T-helper 2 cell treated with Interferon-gamma antibody and Interleukin-4, amounts not matched to agents 5 μg/mL and 100 μg/mL, for 36 hours (primary cell): ENCODE data around the gene AURKAIP1.
A peak's percentile ranks its signal among the peaks of the same experiment; 100 is the strongest.
"Not testable (repeated sequence)": the region's sequence is repeated elsewhere in the genome, so short reads cannot be mapped to it uniquely, and the experiment has no call there.

Experiments
- DNase-seq: peaks from one replicate; pipeline ENCODE4 v3.0.0; 2021; ENCODE audit warnings: low spot score
- H3K27ac Mint-ChIP-seq: one replicate; pipeline ENCODE4 v1.8.0; 2021; ENCODE audit warnings: mild to moderate bottlenecking, mixed read lengths
- H3K27me3 Mint-ChIP-seq: one replicate; pipeline ENCODE4 v1.8.0; 2021; ENCODE audit warnings: low read depth, mixed read lengths
- H3K36me3 Mint-ChIP-seq: one replicate; pipeline ENCODE4 v1.8.0; 2021; ENCODE audit warnings: low read depth, mixed read lengths
- H3K4me1 Mint-ChIP-seq: one replicate; pipeline ENCODE4 v1.8.0; 2021; ENCODE audit warnings: low read depth, mixed read lengths
- H3K4me3 Mint-ChIP-seq: one replicate; pipeline ENCODE4 v1.8.0; 2022; ENCODE audit warnings: mild to moderate bottlenecking, moderate library complexity, mixed read lengths
- H3K9me3 Mint-ChIP-seq: one replicate; pipeline ENCODE4 v1.8.0; 2021; ENCODE audit warnings: mixed read lengths

Gene AURKAIP1

DNA sequence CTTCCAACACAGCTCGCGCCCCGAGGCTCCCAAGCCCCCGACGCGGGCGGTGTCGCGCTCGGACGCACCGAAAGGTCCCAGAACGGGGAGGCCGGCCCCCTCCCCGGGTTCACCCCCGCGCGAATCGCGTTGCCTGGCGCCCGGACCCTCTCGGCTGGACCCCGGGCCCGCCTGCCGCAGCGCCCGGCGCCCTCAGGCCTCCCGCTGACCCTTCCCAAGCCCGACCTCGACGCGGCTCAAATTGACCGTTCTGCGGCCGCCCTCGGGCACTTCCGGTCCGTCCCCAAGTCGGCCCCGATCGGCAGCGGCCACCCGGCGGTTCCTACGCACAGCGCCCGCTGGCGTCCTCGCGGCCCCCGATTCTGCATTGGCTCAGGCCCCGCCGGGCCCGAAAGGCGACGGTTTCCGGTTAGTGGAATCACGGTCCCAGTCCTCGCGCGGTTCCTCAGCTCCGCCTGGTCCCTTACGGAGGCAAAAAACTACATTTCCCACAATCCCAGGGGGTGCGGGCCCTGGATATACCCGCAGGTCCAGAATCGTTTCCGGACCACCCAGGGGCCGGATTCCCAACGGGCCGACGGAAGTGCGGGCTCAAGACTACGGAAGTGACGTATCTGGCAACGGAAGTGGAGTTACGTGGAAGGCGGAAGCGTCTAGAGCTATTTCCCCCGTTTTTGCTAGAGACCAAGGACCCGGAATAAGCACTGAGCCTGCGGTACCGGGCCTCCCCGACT lies at the start of gene AURKAIP1:
Gene AURKAIP1, minus strand, starts transcription at position 279 of the 734 bp plus-strand sequence. CDS start 451 bp downstream, outside the sequence.
- H3K9me3 Mint-ChIP-seq: no peaks in the 10 kb centered on the region
- peaks cover 25% of the 10 kb centered on the region for H3K4me1 Mint-ChIP-seq
- DNase-seq: peak; percentile 98
- H3K4me3 Mint-ChIP-seq: peak within 1 kb of the TSS; percentile 92
- peaks cover 16% of the 10 kb centered on the region for H3K36me3 Mint-ChIP-seq
- no peaks in the 10 kb centered on the region for H3K27me3 Mint-ChIP-seq
- peak within 1 kb of the TSS; percentile 97 for H3K27ac Mint-ChIP-seq

DNA sequence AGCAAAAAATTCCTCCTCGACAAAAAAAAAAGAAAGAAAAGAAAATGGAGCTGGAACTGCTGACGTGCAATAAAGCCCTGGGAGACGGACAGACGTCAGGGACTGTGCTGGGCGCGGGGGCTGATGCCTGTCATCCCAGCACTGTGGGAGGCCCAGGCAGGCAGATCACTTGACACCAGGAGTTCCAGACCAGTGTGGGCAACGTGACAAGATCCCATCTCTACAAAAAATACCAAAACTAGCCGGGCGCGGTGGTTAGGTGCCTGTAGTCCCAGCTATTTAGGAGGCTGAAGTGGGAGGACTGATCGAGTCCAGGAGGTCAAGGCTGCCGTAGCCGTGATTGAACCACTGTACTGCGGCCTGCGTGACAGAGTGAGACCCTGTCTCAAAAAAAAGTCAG lies 49.7 kb upstream of the AURKAIP1 start:
- H3K4me1 Mint-ChIP-seq: peaks cover 2% of the 10 kb centered on the region

DNA sequence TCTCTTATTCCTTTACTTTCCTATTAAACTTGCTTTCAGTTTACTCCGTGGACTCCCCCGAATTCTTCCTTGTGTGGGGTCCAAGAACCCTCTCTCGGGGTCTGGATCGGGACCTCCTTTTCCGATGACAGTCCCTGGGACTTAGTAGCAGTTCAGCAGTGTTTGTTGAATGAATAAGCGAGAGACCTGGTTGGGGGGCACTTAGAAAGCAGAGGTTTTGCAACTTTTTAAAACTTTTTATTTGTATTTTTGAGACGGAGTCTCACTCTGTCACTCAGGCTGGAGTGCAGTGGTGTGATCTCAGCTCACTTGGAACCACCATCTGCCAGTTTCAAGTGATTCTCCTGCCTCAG lies 48.2 kb upstream of the AURKAIP1 start:
- Mint-ChIP-seq H3K27me3 (peaks cover 12% of the 10 kb centered on the region), H3K9me3 (no peaks in the 10 kb centered on the region), H3K4me3 (no peak overlapping the region), H3K27ac (no peak overlapping the region), H3K36me3 (no peaks in the 10 kb centered on the region), H3K4me1 (peaks cover 2% of the 10 kb centered on the region)
- no peak for DNase-seq

More for the DNA sequence above, 49.7 kb upstream of the AURKAIP1 start:
- DNase-seq: no peak
- Mint-ChIP-seq H3K27ac (no peak overlapping the region), H3K36me3 (no peaks in the 10 kb centered on the region), H3K4me3 (no peak overlapping the region), H3K27me3 (peaks cover 15% of the 10 kb centered on the region), H3K9me3 (no peaks in the 10 kb centered on the region)

DNA sequence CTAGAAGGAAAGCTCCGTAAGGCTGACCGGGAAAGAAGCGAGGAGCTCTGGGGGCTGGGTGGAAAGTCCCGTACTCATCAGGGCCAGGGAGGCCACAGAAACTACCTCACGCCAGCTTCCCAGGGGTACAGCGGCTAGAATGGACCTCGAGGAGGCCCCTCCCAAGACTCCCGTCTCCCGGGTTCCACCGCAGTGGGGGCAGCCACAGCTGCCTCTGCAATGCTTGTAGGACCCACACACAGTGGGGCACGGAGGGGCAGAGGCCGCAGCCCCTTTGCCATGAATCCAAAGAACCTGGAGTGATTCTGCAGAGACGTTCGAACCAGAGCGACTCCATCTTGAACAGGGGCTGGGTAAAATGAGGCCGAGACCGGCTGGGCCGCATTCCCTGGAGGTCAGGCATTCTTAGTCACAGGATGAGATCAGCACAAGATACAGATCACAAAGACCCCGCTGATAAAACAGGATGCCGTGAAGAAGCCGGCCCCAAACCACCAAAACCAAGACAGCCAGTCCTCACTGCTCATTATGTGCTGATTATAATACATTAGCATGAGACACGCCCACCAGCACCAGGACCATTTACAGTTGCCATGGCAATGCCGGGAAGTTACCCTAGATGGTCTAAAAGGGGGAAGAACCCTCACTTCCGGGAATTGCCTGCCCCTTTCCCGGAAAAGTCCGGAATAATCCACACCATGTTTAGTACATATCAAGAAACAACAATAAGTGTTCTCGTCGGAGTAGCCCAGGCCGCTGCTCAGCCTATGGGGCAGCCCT lies 47.6 kb upstream of the AURKAIP1 start:
- Mint-ChIP-seq H3K36me3 (no peaks in the 10 kb centered on the region), H3K27me3 (peaks cover 12% of the 10 kb centered on the region), H3K4me3 (no peak overlapping the region), H3K27ac (no peak overlapping the region), H3K9me3 (no peaks in the 10 kb centered on the region), H3K4me1 (peaks cover 4% of the 10 kb centered on the region)
- no peak for DNase-seq

DNA sequence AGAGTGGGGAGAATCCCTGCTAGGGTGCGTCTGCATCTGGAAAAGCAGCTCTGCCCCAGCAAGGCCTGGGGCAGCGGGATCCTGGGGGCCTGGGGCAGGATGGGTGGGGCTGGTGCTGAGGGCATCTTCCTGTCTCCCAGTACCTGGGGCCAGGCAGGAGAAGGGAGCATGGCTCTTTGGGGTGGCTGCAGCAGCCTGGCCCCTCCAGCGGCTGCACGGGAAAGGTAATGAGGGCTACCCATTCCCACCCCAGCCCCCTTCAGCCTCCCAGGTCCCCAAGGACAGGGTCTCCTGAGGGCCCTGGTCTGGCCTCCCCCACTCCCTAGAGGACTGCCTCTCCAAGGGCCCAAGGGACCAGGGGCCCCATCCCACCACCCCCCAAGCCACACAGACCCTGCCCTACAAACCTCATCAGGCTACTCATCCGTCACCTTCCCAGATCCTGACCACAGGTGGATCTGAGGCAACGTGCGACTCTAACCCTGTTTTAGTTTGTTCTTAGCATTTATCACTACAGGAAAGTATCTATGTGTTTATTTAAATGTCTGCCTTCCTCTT lies 47.0 kb upstream of the AURKAIP1 start:
- H3K4me1 Mint-ChIP-seq: peaks cover 5% of the 10 kb centered on the region
- peaks cover 12% of the 10 kb centered on the region for H3K27me3 Mint-ChIP-seq
- DNase-seq: no peak
- H3K4me3 Mint-ChIP-seq: no peak overlapping the region
- no peaks in the 10 kb centered on the region for H3K9me3 Mint-ChIP-seq
- no peak overlapping the region for H3K27ac Mint-ChIP-seq
- no peaks in the 10 kb centered on the region for H3K36me3 Mint-ChIP-seq

DNA sequence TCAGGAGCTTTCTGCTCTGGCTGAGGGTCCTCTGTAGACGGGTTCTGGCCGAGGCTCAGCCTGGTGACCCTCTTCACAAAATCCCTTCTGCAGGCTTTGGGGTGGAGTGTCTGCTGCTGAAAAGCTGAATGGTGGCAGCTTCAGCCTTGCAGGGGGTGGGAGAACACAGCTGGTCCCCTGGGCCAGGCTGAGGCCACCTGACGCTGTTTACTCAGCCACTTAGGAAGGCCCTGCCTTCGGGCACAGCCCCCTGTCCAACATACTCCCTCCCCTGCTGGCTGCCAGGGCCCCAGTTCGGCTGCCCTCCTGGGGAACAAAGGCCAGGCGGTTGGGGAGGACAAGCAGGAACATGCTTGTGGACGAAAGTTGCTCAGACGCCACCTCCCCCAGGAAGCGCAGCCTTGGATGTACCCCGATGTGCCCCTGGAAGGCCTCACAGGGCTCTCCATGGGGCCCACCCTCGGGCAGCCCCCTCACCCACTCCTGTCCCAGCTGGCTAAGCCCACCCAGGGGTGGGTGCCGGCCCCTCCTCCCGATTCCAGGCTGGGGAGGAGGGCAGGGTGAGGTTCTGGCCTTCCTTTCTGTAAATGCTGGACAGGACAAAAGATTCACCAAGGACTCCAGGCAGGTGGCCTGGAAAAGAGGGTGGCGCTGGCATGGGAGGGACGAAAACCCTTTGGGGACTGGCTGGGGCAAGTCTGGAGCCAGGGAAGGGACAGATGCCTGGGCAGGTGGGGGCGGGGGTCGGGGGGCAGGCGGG lies 46.3 kb upstream of the AURKAIP1 start, which contains the start of gene ANKRD65:
Gene ANKRD65, minus strand, starts transcription at position 130 of the 760 bp plus-strand sequence. CDS start 271 bp downstream, outside the sequence.
- Mint-ChIP-seq H3K27me3 (peaks cover 10% of the 10 kb centered on the region), H3K4me1 (peaks cover 5% of the 10 kb centered on the region), H3K9me3 (no peaks in the 10 kb centered on the region), H3K36me3 (no peaks in the 10 kb centered on the region), H3K4me3 (no peak within 1 kb of the TSS), H3K27ac (no peak within 1 kb of the TSS)
- DNase-seq: no peak

DNA sequence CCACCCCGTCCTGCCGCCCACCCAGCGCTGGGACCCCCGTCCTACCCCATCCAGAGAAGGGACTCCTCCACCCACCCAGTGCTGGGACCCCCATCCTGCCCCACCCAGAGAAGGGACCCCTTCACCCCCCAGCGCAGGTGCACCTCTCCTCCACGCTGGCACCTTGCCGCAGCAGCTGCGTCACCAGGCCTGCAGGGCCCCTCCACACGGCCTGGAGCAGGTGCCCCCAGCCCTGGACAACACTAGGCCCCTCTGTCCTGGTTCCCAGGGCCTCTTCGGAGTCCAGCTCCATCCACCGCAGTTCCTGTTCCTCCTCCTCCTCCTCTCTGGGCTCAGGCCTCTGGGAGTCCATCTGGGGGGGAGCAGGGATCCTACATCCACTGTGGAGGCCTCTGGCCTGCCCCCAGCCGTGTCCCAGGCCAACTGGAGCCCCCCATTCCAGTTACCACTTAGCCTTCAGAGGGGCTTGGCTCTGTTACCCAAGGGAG lies 45.7 kb upstream of the AURKAIP1 start:
- no peaks in the 10 kb centered on the region for H3K36me3 Mint-ChIP-seq
- H3K4me3 Mint-ChIP-seq: no peak overlapping the region
- peaks cover 10% of the 10 kb centered on the region for H3K27me3 Mint-ChIP-seq
- H3K4me1 Mint-ChIP-seq: peaks cover 5% of the 10 kb centered on the region
- H3K9me3 Mint-ChIP-seq: no peaks in the 10 kb centered on the region
- H3K27ac Mint-ChIP-seq: no peak overlapping the region
- no peak for DNase-seq

DNA sequence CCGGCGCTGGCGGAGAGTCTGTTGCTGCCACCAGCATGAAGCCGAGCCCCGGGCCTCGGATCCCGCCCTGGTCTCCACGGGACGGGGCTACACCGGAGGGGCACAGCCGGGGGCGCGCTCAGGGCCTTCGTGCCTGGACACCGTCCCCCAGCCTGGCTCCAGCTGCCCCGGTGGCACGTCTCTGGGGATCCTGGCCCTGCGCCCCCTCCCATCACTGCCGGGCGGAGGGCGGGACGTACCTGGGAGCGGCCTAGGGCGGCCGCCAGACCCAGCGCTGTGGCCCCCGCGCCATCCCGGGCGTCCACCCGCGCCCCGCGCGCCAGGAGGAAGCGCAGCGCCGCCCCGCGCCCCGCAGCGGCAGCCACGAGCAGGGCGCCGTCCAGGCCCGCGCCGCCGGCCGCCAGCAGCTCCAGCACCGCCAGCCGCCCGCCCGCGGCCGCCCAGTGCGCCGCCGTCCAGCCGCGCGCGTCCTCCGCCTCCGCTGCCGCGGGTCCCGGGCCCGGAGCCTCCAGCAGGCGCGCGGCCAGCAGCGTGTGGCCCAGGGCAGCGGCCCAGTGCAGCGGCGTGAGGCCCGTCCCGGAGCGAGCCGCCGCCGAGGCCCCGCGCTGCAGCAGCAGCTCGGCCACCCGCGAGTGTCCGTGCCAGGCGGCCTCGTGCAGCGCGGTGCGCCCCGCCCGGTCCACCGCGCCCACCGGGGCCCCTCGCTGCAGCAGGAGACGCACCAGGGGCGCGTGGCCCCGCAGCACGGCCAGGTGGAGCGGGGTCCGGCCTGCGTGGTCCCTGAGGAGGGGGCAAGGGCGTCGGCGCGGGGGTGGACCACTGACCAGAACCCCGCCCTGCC lies 45.0 kb upstream of the AURKAIP1 start:
- peaks cover 7% of the 10 kb centered on the region for H3K27me3 Mint-ChIP-seq
- peaks cover 5% of the 10 kb centered on the region for H3K4me1 Mint-ChIP-seq
- no peak overlapping the region for H3K4me3 Mint-ChIP-seq
- no peaks in the 10 kb centered on the region for H3K9me3 Mint-ChIP-seq
- DNase-seq: no peak
- H3K36me3 Mint-ChIP-seq: no peaks in the 10 kb centered on the region
- H3K27ac Mint-ChIP-seq: no peak overlapping the region

DNA sequence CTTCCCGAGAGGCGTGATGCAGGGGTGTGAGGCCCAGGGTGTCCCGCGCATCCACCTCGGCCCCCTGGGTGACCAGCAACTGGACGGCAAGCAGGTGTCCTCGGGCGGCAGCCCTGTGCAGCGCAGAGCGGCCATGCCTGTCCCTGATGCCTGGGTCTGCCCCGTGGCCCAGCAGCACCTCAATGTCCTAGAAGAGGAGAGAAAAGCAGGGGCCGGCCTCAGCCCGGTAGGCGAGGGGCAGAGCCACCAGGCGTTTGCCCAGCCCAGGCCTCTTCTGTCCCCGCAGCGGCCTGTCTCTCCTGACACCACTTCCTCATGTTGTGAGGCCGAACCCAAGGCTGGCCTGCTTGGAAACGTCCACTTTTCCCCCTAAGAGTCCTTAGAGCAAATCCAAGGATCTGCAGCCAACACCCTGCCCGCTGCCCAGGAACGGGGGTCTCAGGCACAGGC lies 44.4 kb upstream of the AURKAIP1 start:
- Mint-ChIP-seq H3K27me3 (peaks cover 4% of the 10 kb centered on the region), H3K4me1 (peaks cover 5% of the 10 kb centered on the region), H3K36me3 (no peaks in the 10 kb centered on the region), H3K27ac (no peak overlapping the region), H3K9me3 (no peaks in the 10 kb centered on the region), H3K4me3 (no peak overlapping the region)
- DNase-seq: no peak

DNA sequence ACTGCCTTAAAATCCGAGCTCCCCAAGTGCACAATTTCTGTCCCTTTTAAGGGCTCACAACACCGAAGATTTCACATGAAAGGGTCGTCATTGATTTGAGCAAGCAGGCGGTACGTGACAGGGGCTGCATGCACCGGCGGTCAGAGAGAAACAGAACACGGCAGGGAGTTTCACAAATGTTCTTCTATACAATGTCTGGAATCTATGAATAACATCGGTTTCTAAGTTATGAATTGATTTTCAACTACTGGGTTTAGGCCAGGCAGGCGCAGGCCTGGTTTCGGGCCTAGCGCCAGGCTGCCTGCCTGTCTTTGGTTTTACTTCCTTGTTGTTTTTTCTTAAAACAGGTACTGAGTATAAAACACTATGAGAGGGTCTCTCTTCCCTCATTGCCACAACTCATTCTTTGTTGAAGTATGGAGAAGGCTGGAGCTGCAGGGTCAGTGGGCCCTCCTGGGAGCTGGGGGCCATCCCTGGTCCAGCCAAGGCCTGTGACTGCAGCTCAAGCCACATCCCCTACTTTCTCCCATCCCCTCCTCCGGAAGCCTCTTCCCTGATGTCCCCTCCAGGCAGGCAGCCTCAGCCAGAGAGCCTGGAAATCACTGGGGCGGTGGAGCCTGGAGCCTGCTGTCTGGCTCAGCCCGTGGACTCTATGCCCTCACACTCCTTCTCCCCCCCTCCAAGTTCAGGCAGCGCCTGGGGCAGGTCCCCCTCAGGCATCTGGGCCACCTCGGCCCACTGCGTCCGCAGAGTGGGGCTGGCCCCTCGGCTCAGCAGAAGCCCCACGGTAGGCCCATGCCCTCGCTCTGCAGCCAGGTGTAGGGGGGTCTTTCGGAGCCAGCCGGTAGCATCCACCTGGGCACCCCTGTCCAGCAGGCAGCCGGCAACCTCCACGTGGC lies 43.7 kb upstream of the AURKAIP1 start:
- Mint-ChIP-seq H3K27me3 (peaks cover 4% of the 10 kb centered on the region), H3K4me3 (no peak overlapping the region), H3K27ac (no peak overlapping the region), H3K36me3 (no peaks in the 10 kb centered on the region), H3K9me3 (no peaks in the 10 kb centered on the region), H3K4me1 (peaks cover 5% of the 10 kb centered on the region)
- no peak for DNase-seq

DNA sequence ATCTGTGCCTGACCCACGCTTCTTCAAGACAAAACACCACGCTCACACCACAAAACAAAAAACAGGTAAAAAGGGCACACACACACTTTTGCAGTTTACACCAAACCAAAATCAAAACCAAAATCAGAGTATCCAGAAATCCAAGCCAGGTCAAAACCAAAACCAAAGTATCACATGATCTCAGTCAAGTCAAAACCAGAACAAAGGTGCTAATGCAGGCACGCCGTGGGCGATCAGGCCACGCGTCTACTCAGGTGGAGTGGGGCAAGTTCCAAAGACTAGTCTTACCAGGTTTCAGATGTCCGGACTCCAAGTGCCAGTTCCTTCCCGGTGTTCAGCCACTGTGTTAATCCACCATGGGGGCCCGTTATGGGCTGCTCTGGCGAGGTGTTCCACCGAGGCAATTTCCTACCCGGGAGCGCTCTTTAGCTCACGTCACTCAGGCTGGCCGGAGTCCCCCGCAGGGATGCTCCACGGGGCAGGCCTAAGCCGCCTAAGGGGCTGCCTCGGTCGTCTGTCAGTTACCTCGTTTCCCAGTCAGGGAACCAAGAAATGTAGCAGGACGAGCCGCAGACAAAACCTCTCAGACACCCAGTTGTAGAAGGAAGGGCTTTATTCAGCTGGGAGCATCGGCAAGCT lies 42.9 kb upstream of the AURKAIP1 start:
- H3K9me3 Mint-ChIP-seq, H3K27me3 Mint-ChIP-seq, DNase-seq, H3K36me3 Mint-ChIP-seq, H3K4me3 Mint-ChIP-seq, H3K27ac Mint-ChIP-seq, H3K4me1 Mint-ChIP-seq: not testable (repeated sequence)

DNA sequence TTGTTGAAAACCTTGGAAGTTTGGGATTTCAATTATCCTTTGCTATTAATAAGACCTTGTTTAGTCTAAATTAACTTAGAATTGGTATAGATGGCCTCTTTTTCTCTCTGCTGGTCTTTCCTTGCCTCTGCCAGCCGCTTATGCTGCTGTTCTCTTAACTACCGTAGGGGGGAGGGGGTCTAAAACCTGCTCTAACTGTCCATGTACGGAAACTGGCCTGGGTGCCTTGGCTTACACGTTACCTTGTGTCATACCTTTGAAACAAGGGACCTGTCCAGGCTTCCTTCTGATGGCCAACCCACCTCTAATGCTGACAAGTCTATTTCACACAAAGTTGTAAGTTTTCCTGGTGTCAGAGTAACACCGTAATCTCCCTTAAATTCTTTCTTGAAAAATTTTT lies 42.4 kb upstream of the AURKAIP1 start:
- H3K4me3 Mint-ChIP-seq, DNase-seq, H3K27me3 Mint-ChIP-seq, H3K27ac Mint-ChIP-seq, H3K9me3 Mint-ChIP-seq, H3K36me3 Mint-ChIP-seq, H3K4me1 Mint-ChIP-seq: not testable (repeated sequence)
